ENCODE data around the gene RMI1.
"Not testable (repeated sequence)": the region's sequence is repeated elsewhere in the genome, so short reads cannot be mapped to it uniquely, and the experiment has no call there.

The RMI1 gene

DNA sequence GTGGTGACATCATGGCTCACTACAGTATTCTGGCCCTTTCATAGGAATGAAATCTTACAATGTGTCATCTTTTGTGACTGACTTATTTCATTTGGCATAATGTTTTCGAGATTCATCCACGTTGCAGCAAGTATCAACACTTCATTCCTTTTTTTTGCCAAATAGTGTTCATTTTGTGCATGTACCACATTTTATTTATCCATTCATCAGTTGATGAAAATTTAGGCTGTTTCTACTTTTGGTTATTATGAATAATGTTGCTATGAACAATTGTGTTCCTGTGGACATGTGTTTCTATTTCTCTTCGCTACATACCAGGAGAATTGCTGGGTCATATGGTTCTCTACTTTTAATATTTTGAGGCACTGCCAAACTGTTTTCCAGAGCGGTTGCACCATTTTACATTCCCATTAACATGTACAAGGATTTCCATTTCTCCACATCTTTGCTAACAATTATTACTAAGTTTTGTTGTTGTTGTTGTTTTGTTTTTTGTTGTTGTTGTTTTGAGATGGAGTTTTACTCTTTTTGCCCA lies 43.5 kb downstream of the RMI1 start:
- DNase-seq, result no peak

DNA sequence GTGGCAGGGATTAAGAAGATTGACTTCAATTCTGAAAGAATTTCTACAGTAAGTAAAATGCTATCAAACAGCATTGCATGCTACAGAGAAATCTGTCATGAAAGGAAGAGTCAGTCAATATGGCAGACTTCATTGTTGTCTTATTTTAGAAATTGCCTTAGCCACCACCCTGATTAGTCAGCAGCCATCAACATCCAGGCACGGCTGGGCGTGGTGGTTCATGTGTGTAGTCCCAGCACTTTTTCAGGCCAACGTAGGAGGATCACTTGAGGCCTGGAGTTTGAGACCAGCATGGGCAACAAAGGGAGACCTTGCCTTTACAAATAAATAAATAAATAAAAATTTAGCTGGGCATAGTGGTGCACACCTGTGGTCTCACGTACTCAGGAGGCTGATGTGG lies 46.6 kb downstream of the RMI1 start:
- no peak for DNase-seq

DNA sequence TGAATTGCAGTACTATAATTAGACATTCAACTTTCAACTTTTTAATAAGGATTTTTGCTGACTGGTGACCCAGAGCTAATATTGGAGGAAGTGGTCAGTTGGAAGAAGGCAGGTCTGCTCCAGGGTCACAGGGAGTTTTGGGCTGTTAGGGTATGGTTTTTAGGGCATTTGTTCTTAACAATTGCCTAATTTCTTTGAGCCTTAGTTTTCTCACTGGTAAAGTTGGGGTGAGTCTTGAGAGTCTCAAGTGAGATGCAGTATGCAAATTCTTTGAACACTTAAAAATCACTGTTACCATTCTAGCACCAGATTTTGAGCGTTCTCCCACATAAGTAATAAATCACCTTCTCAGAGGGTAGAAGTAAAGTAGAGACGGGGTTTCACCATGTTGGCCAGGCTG lies 50.9 kb downstream of the RMI1 start:
- no peak for DNase-seq

DNA sequence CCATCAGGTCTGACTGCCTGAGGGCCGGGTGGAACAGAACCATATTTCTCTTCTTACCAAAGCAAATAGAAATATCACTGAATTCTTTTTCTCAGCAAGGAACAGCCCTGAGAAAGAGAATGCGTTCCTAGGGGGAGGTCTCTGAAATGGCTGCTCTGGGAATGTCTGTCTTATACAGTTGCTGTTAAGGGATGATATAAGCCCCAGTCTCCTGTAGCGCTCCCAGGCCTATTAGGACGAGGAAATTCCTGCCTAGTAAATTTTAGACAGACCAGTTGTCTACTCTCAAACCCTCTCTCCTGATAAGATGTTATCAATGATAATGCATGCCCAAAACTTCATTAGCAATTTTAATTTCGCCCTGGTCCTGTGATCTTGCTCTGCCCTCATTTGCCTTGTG lies 61.3 kb downstream of the RMI1 start:
- not testable (repeated sequence) for DNase-seq

DNA sequence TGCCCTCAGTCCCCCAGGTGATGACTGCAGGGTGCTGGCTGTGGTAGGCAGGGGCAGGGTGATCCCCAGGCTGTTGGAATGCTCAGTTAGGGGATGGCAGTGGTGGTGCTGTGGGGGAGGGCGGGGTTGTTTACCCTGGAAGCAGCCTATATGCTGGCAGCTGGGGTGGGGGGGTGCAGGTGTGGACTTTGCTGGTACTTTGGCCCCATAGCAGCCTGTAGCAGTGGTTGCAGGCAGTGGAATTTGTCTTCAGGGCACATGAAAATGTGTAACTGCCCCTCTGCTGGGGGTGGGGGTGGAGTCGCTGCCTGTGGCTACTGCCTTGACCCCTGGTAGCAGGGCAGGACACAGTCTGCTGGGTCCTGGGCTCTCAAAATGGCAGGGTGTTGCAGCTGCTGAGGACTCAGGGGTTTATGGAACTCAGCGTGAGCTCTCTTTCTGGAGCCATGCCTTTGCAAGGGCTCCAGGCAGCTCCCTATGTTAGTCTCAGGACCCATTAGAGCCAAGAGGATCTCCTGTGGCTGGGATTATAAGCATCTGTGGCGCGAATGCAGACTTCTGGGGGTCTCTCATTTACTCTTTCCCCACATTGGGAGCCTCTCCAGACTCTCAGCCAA lies 65.0 kb downstream of the RMI1 start:
- DNase-seq, result no peak

All from activated CD4-positive, alpha-beta T cell treated with anti-CD3 and anti-CD28 coated beads, Interleukin-2, amount 50 U/mL, for 1 hour (primary cell).